ENCODE measurements around the gene AKR1B1. TPM values are rescaled to one million over a fixed set of nuclear protein-coding genes. Genes with fewer than 3 reads are reported as not detected.

AKR1B1 gene
- polyA plus RNA-seq, 1 of the 3 experiments (the other 2 are of a cell fraction), result 216 TPM

DNA sequence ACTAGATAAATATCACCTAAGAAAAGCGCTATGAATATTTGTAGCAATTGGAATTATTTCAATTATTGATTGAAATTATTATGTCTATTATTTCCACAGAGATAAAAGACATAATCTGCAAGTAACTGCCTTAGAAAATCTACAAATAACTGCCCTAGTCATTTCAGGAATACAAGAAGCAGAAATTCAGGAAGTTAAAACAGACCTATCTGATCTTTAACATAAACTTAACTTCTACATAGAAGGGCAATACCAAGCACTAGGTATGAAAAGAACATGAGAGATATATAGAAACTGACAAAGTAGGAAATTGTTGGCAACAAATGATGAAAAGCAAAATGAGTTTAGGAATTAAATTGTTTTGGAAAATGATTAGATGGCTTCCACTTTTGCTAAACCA, 36.6 kb upstream of the AKR1B1 start:
- H3K9me2 ChIP-seq, result no peaks in the 10 kb centered on the region
- H3K4me3 ChIP-seq (ENCODE audit: low read depth in 2 of 2, low read length in 1 of 2), result no peak overlapping the region
- no peaks in the 10 kb centered on the region for H3F3A ChIP-seq (replicated peaks; ENCODE audit: insufficient read depth)
- H3K9me3 ChIP-seq, result no peaks in the 10 kb centered on the region
- no peaks in the 10 kb centered on the region for H3K79me2 ChIP-seq (ENCODE audit: insufficient read depth)
- TF ChIP-seq, protein P1, sequence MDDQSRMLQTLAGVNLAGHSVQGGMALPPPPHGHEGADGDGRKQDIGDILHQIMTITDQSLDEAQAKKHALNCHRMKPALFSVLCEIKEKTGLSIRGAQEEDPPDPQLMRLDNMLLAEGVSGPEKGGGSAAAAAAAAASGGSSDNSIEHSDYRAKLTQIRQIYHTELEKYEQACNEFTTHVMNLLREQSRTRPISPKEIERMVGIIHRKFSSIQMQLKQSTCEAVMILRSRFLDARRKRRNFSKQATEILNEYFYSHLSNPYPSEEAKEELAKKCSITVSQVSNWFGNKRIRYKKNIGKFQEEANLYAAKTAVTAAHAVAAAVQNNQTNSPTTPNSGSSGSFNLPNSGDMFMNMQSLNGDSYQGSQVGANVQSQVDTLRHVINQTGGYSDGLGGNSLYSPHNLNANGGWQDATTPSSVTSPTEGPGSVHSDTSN (IDR thresholded peaks at IDR 0.05), result no peak
- TF ChIP-seq EZH2phosphoT487 (IDR thresholded peaks at IDR 0.05; ENCODE audit: borderline replicate concordance, low read depth), result no peak
- TF ChIP-seq, protein P2, sequence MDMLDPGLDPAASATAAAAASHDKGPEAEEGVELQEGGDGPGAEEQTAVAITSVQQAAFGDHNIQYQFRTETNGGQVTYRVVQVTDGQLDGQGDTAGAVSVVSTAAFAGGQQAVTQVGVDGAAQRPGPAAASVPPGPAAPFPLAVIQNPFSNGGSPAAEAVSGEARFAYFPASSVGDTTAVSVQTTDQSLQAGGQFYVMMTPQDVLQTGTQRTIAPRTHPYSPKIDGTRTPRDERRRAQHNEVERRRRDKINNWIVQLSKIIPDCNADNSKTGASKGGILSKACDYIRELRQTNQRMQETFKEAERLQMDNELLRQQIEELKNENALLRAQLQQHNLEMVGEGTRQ (IDR thresholded peaks at IDR 0.05; ENCODE audit: borderline replicate concordance, low read depth, low read length), result no peak
- no peak for TF ChIP-seq MXI1 (IDR thresholded peaks at IDR 0.05; ENCODE audit: low read depth, low read length)
- no peak for TF ChIP-seq POLR2AphosphoS5 (IDR thresholded peaks at IDR 0.05; ENCODE audit: low read depth, low read length)
- TF ChIP-seq, protein P3, sequence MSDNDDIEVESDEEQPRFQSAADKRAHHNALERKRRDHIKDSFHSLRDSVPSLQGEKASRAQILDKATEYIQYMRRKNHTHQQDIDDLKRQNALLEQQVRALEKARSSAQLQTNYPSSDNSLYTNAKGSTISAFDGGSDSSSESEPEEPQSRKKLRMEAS (IDR thresholded peaks at IDR 0.05; ENCODE audit: low read depth), result no peak
- no peak for TF ChIP-seq FOXJ3 (CRISPR knock-in tag; IDR thresholded peaks at IDR 0.05)
- TF ChIP-seq SIN3A (IDR thresholded peaks at IDR 0.05; ENCODE audit: borderline replicate concordance, low read depth, low read length), result no peak
- TF ChIP-seq, protein P4, sequence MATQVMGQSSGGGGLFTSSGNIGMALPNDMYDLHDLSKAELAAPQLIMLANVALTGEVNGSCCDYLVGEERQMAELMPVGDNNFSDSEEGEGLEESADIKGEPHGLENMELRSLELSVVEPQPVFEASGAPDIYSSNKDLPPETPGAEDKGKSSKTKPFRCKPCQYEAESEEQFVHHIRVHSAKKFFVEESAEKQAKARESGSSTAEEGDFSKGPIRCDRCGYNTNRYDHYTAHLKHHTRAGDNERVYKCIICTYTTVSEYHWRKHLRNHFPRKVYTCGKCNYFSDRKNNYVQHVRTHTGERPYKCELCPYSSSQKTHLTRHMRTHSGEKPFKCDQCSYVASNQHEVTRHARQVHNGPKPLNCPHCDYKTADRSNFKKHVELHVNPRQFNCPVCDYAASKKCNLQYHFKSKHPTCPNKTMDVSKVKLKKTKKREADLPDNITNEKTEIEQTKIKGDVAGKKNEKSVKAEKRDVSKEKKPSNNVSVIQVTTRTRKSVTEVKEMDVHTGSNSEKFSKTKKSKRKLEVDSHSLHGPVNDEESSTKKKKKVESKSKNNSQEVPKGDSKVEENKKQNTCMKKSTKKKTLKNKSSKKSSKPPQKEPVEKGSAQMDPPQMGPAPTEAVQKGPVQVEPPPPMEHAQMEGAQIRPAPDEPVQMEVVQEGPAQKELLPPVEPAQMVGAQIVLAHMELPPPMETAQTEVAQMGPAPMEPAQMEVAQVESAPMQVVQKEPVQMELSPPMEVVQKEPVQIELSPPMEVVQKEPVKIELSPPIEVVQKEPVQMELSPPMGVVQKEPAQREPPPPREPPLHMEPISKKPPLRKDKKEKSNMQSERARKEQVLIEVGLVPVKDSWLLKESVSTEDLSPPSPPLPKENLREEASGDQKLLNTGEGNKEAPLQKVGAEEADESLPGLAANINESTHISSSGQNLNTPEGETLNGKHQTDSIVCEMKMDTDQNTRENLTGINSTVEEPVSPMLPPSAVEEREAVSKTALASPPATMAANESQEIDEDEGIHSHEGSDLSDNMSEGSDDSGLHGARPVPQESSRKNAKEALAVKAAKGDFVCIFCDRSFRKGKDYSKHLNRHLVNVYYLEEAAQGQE (IDR thresholded peaks at IDR 0.05; ENCODE audit: low read depth, low read length), result no peak
- TF ChIP-seq EP300 (IDR thresholded peaks at IDR 0.05; ENCODE audit: borderline replicate concordance in 1 of 2, low read depth in 1 of 2, low read length in 1 of 2), result no peak
- no peak for TF ChIP-seq RCOR1 (IDR thresholded peaks at IDR 0.05; ENCODE audit: low read length)
- TF ChIP-seq MEF2A (IDR thresholded peaks at IDR 0.05; ENCODE audit: borderline replicate concordance, low read depth), result no peak
- no peak for TF ChIP-seq RFX5 (IDR thresholded peaks at IDR 0.05; ENCODE audit: low read length)
- peaks cover 0 to 2% of the 10 kb centered on the region in 2 experiments; a peak in 1 of 4 replicates for H3K4me1 ChIP-seq (ENCODE audit: control insufficient read depth in 1 of 2, insufficient read depth in 2 of 2, low read depth in 1 of 2, low read length in 1 of 2)
- ChIA-PET CTCF (interaction anchor here (1.0 kb wide), 1 partner anchor 52 kb away, joined by 4 read pairs; no protein-coding TSS in a partner anchor), POLR2A (no interaction called here)
- no peaks in the 10 kb centered on the region for H3K36me3 ChIP-seq (replicated peaks in 1 of 2; ENCODE audit: control insufficient read depth in 1 of 2, insufficient read depth in 2 of 2, low read length in 1 of 2)
- no peak overlapping the region for H3K4me2 ChIP-seq
- no peak overlapping the region for H3K27ac ChIP-seq (ENCODE audit: low read depth in 2 of 2, low read length in 1 of 2)
- H3K9ac ChIP-seq, result no peak overlapping the region
- no peak for DNase-seq
- 38% methylated on average over 1 of the region's 1 CpG for WGBS (ENCODE audit: low lambda C conversion rate)
- H2AFZ ChIP-seq (ENCODE audit: low read depth), result no peak overlapping the region
- no peaks in the 10 kb centered on the region for H4K20me1 ChIP-seq (ENCODE audit: insufficient read depth)
- peaks cover 21% of the 10 kb centered on the region; the same call in 1 of the 2 replicates for H3K27me3 ChIP-seq (ENCODE audit: insufficient read depth)

Data from SK-N-SH (cell line).